Astrocyte of the hippocampus (primary cell): ENCODE results near the gene KIF3A.
A peak's percentile ranks its signal among the peaks of the same experiment; 100 is the strongest.

ENCODE experiments used
- DNase-seq: peaks from one replicate; pipeline ENCODE4 v3.0.0; 2011; ENCODE audit warnings: low read depth, low spot score

KIF3A gene

DNA sequence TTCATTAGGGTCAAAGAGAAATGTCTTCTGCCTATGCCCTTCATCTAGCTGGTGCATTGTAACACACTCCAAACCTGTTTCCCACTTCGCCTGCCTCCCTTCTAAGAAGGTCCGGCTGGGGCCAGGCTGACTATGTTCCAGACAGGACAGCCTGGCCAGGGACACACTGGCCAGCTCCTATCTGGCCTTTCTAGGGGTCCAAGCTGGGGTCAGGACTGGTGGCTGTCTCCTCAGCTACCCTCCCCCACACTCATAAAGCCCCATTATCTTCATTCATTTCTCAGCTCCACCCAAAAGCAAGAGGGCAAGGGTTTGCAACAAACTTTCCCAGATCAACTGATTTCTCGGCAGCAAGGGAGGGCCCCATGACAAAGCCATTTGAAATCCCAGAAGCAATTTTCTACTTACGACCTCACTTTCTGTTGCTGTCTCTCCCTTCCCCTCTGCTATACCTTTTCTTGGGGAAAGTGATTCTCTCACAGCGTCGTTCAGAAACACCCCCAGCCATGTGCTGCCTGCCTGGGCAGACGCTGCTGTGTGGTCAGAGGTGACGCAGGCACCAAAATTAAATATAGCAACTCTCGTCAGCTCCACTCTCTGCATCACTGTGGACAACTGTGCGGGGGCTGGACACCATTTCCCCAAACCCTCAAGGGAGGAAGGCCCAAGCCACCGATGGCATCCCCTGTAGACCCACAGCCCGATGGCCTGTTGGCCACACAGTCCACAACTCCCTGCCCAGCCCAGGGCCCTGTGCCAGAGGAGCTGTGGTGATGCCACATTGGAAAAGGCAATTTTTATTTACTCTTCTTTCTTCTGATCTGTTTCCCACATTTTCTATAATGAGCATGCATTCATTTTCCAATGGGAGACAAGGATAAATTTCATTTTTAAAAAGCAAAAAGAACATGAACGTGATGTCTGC is 73.3 kb downstream of the KIF3A start:
- DNase-seq: no peak

DNA sequence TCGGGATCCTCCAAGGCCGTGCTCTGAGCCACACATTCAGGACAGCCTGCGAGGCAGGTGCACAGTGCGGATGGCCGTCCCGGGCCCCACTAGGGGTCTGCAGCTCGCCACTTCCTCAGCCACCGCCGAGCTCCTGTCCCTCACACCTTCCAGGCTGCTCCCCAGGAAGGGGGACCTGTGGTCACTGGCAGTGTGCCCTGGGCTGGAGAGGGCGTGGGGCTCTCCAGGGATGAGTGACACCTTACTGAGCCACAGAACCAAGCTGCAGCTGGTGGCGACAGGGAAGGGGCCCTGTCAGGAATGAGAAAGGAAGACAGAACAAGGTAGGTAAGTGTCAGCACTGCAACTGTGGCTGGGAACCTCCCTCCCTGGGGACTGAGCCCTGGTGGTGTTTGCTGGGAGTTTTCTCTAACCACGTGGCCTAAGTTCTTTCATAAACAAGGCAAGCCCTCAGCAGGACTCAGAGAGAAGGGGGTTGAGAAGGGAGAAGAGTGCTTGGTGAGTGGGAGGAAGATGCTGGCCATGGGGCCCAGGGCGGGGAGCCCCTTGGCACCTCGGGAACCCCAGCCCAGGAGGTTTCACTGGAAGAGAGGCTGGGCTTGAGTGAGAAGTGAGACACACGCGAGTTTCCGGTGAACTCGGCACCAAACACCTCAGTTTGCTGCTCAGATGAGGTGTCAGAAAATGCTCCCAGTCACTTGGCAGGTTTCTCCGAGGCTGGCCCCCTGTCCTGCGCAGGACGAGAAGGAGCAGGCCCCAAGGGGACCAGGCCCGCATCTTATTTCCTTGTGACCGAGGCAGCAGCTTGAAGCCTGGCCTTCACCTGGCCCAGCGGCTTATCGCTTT is 74.2 kb downstream of the KIF3A start:
- DNase-seq: no peak

DNA sequence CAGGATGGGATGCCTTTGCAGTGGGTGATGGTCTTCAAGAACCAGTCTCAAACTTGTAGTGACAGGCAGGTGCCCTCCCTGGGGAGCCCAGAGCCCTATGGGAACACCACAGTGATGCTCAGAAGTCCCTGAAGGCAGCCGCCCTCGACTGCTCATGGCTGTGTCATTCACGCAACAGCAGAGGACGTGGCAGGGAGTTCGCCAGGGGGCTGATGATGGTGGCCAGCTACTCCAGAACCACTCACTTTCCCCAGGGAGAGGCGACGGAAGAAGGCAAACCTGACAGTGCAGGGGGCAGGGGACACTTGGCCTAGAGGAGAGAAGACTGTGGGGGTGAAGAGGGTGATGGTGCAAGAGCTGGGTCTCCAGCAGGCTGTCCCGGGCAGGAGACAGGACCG is 75.3 kb downstream of the KIF3A start:
- DNase-seq: no peak

DNA sequence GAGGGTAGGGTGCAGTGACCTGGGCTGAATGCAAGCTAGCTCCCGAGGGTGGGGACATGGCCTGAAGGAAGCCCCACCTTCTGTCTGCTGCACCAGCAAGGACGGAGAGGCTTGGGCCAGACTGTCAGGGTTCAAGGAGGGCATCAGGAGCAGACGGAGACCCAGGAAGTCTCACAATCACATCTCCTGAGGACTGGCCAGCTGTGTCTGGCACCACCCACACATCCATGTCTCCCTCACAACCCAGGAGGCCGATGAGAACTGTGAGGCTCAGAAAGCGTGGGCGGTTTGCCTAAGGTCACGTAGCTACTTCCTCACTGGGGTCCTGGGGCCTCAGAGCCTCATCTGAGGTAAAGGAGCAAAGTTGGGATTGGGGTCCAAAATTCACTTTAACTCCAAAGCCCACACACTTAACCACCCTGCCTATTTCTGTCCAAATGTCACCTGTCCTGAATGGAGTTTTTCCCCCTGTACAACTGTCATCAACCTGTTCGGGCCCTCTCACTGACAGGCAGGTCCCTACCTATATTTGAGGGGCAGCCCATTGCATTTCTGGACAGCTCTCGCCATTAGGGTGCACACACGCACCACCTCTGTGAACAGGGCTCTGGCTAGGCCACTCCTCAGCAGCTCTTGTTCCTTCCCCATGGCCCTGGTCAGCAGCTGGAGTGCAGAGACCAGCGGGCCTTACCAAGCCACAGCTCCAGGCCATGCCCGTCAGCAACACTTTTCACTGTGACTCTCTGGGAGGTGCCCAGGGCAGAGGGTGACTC is 75.9 kb downstream of the KIF3A start:
- DNase-seq: no peak

DNA sequence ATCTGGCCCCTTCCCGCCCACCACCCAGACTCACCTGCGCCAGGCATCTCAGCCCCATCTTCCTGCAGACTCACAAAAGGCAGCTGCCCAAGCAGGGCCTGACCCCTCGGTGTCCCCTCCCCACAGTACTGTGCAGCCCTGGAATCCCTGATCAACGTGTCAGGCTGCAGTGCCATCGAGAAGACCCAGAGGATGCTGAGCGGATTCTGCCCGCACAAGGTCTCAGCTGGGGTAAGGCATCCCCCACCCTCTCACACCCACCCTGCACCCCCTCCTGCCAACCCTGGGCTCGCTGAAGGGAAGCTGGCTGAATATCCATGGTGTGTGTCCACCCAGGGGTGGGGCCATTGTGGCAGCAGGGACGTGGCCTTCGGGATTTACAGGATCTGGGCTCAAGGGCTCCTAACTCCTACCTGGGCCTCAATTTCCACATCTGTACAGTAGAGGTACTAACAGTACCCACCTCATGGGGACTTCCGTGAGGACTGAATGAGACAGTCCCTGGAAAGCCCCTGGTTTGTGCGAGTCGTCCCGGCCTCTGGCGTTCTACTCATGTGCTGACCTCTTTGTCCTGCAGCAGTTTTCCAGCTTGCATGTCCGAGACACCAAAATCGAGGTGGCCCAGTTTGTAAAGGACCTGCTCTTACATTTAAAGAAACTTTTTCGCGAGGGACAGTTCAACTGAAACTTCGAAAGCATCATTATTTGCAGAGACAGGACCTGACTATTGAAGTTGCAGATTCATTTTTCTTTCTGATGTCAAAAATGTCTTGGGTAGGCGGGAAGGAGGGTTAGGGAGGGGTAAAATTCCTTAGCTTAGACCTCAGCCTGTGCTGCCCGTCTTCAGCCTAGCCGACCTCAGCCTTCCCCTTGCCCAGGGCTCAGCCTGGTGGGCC is 77.5 kb downstream of the KIF3A start:
- DNase-seq: no peak

DNA sequence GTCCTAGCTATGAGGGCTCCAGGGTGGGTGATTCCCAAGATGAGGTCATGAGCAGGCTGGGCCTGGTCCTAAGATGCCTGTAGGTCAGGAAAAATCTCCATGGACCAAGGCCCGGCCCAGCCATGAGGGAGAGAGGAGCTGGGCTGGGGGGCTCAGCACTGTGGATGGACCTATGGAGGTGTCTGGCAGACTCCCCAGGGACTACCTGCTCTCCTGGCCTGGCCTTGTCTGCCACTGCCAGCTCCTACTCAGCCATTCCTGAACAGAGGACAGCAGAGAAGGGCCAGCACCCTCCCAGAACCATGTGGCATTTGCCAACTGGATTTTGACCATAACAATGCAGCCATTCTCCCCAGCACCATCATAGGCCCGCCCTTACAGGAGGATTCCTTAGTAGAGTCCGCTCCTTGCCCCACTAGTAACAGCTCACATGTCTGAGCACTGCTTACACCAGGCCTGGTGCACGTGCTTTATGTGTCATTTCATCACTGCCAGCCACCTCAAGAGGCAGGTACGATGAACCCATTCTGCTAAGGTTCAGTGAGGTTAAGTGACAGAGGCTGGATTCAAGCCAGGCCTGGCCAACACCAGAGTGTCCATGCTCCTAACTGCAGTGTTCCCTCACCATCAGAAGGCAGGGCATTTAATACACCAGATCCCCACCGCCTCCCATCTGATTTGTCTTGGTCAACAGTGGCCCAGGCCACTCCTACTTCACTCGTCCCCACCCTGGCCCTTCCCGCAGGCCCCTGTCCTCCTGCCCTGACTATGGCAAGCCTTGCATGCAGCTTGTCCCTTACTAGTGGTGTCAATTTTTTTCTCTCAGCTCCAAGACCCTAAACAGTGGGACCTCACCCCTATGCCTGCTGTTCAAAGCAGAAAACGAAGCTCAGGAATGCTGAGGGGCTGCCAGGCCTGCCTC is 78.7 kb downstream of the KIF3A start:
- no peak for DNase-seq

DNA sequence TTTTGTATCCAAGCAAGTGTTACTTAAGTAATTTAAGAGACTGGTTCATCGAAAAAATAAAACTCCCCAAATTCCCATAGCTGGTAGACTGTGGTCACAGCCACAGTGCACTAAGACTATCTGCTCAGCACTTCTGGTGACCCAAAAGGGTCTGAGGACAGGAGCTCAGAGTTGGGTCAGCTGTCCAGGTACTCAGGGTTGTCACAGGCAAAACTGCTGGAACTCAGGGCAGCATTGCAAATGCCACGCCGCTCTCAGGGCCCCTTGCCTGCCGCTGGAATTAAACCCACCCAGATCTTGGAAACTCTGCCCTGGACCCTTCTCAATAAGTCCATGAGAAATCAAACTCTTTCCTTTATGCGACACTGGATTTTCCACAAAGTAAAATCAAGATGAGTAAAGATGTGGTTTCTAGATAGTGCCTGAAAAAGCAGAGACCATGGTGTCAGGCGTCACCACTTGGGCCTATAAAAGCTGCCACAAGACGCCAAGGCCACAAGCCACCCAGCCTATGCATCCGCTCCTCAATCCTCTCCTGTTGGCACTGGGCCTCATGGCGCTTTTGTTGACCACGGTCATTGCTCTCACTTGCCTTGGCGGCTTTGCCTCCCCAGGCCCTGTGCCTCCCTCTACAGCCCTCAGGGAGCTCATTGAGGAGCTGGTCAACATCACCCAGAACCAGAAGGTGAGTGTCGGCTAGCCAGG is 79.5 kb downstream of the KIF3A start, which contains the start of gene IL13:
Gene IL13 (plus strand): TSS at position 498 of the 705 bp plus-strand sequence. CDS start 14 bp downstream, at position 512.
- DNase-seq: no peak

DNA sequence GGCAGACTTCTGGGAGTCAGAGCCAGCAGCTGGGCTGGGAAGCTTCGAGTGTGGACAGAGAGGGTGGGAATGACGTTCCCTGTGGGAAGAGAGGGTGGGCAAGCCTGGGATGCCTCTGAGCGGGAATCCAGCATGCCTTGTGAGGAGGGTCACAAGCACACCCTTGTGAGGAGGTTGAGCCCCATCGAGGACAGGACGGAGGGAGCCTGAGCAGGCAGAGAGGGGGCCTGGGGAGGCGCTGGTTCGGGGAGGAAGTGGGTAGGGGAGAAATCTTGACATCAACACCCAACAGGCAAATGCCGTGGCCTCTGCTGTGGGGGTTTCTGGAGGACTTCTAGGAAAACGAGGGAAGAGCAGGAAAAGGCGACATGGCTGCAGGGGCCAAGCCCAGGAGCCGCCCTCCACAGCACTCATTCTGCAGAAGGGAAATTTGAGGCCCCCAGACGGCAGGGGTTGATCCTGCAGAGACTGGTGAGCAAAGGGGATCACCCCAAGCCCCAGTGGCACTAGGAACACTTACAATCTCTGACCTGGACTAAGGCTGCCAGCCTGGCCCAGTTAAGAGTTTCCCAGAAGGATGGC is 80.5 kb downstream of the KIF3A start:
- no peak for DNase-seq

DNA sequence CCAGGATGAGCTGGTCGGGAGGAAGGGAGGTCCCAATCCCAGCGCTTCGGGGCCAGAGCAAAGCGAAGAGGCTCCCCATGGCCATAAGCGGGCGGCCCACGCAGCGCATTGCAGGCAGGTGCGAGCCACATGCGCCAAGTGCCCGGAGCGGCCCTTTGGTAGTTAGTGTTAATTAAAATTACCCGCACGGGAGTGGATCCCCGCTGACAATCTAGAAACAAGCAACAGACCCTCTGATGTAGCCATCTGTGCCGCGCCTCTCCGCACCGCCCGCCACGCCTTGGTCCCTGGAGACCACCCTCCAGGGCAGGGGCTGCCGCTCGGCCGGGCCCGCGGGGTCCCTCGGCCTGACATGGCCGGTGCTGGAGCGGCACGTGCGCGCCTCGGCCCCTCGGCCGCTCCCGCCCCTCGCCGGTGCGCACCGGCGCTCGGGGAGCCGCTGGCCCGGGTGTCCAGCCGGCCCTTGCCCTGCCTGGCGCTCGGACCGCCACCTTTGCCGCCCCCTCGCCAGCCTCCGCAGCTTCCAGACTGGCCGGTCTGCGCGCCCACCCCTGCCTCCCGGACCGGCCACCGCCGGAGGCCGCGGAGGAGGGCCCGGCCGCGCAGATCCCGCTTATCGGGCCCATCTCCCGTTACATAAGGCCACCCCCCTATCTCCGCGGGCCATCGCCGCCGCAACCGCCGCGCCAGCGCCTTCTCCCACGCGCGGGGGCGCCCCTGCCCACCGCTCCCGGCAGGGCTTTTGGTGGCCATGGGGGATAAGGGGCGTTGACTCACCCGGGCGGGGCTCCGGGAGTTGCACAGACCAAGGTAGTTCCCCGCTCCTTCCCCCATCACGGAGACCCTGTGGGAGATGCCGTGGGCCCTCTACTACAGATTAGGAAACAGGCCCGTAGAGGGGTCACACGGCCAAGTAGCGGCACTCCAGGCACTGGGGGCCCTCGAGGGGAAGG is 81.2 kb downstream of the KIF3A start:
- DNase-seq: peak; percentile 67

DNA sequence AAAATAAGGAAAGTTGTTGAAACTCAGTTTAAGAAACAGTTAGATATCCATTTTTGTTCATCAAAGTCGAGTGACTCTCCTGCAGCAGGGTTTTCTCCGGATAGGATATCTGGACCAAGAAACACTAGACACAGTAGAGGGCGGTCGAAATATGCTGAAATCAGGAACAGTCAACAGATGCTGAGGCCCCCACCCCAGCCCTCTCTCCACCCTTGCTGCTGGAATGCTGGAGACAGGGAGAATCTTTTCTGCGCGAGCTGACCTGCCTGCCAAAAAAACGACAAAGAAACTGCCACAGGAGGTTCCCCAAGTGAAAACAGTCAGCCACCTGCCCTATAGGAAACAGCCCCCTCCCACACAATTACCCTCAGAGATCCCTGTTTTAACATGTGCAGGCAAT is 83.6 kb downstream of the KIF3A start:
- no peak for DNase-seq

DNA sequence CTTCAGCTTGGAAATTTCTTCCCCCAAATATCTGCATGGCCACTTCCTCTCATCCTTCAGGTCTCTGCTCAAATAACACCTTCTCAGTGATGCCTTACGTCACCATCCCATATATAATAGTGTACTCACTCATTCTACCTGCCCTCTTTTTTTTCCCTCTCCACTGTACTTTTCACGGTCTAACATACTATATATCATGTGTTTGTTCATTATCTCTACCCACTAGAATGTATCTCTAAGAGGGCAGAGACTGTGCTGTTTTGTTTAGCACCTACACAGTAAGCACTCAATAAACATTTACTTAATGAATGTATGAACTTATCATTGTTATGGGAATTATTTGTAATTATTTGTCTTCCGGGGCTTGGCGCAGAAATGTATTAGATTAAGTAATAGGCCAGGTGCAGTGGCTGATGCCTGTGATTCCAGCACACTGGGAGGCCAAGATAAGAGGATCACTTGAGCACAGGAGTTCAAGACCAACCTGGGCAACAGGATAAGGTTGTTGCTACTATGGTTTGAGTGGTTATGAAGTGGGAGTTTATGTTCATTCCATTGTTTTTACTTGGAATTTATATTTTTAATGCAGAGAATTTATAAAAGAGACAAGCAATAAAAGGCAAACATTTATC is 85.4 kb downstream of the KIF3A start:
- no peak for DNase-seq

DNA sequence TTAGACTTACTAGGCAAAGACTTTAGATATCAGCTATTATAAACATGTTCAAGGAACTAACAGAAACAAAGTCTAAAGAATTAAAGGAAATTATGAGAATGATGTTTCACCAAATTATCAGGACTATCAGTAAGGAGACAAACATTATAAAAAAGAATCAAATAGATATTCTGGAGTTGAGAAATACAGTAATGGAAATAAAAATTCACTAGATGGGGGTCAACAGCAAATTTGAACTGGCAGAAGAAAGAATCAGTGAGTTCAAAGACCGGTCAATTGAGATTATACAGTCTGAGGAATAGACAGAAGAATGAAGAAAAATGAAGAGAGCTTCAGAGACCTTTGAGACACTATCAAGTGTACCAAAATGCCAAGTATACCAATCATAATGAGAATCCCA is 89.0 kb downstream of the KIF3A start:
- no peak for DNase-seq

DNA sequence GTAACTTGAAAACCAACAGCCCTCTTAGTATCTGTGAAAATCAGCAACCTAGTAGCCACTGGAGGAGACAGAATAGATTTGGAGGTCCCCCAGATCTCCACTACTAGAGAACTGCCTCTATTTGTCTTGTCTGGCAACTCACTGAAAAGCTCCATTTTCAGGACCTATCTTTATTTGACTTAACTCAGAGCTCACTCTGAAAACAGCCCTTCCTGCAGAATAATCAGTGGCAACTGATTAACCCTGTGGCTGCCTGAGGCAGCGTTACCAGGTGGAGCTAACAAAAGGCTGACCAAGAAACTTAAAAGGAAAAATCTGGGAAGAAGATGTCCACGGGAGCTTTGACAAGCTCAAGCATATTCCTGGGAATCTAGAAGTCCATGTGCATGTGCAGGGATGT is 89.9 kb downstream of the KIF3A start:
- no peak for DNase-seq

DNA sequence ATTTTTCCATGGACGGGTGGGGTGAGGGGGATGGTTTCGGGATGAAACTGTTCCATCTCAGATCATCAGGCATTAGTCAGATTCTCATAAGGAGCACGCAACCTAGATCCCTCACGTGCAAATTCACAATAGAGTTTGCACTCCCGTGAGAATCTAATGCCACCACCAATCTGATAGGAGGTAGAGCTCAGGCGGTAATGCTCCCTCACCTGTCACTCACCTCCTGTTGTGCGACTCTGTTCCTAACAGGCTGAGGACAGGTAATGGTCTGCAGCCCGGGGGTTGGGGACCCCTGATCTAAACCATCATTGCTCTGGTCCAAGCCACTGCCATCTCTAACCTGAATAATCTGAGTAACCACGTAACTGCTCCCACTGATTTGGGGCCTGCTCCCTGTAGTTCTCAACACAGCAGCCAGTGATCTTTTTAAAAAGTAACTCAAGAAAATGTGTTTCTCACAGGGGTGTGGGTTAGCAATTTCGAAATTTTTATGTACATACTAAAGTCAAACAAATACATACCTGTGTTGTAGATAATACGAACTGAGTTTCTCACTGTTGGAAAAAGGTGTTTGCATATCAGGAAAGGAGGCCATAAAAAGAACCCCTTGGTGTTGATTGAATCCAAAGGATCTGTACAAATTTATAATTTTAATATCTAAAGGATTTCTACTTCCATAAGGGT is 90.6 kb downstream of the KIF3A start:
- DNase-seq: no peak

DNA sequence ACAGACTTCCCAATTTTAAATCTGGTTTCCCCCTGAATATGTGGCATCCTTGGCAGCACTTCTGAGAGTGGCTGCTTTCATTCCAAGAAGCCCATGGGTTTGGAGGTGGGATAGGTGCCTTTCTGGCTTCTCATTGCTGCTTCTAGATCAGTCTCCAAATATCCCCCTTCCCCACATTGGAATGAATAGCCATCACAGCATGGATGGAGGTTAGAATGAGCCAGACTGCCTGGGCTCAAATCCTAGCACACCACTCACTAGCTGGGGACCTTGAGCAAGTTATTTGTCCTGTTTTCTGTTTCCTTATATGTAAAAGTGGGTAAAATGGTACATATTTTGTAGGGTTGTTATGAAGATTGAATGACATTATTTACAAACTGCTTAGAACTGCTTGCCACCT is 93.2 kb downstream of the KIF3A start:
- DNase-seq: no peak
